Measurements from ENCODE around the gene TINCR.

TINCR gene

GRCh38 chr19:5579286-5579685 is 11.5 kb upstream of the TINCR start:
- H3K27ac Mint-ChIP-seq = no peak overlapping the region
- peaks cover 10% of the 10 kb centered on the region for H3K36me3 Mint-ChIP-seq
- H3K9me3 Mint-ChIP-seq = no peaks in the 10 kb centered on the region
- DNase-seq (ENCODE audit: low spot score in 2 of 2) = no peak
- H3K4me3 Mint-ChIP-seq = no peak overlapping the region
- peaks cover 10% of the 10 kb centered on the region for H3K4me1 Mint-ChIP-seq
- no peak for ATAC-seq

GRCh38 chr19:5578097-5578846 is 10.5 kb upstream of the TINCR start:
- Mint-ChIP-seq H3K36me3 (peaks cover 10% of the 10 kb centered on the region), H3K9me3 (no peaks in the 10 kb centered on the region), H3K4me1 (peaks cover 10% of the 10 kb centered on the region), H3K4me3 (no peak overlapping the region), H3K27ac (no peak overlapping the region)
- ATAC-seq (peak; percentile 79), DNase-seq (ENCODE audit: low spot score in 2 of 2) (peak; percentile 65 to 81)

GRCh38 chr19:5575590-5575989 is 7.8 kb upstream of the TINCR start:
- DNase-seq (ENCODE audit: low spot score in 2 of 2) (no peak), ATAC-seq (no peak)
- Mint-ChIP-seq H3K4me1 (peaks cover 10% of the 10 kb centered on the region), H3K4me3 (no peak overlapping the region), H3K36me3 (no peaks in the 10 kb centered on the region), H3K9me3 (no peaks in the 10 kb centered on the region), H3K27ac (no peak overlapping the region)

- no peaks in the 10 kb centered on the region for H3K9me3 Mint-ChIP-seq
- DNase-seq (ENCODE audit: low spot score in 2 of 2) (no peak), ATAC-seq (no peak)
- no peak overlapping the region for H3K4me3 Mint-ChIP-seq
- H3K27ac Mint-ChIP-seq = no peak overlapping the region
- peaks cover under 1% of the 10 kb centered on the region for H3K4me1 Mint-ChIP-seq
- no peaks in the 10 kb centered on the region for H3K36me3 Mint-ChIP-seq
These were observed 5.0 kb upstream of the TINCR start for GRCh38 chr19:5572556-5573286.

GRCh38 chr19:5571777-5572176 is 4.0 kb upstream of the TINCR start:
- no peak overlapping the region for H3K4me3 Mint-ChIP-seq
- no peaks in the 10 kb centered on the region for H3K4me1 Mint-ChIP-seq
- H3K9me3 Mint-ChIP-seq = no peaks in the 10 kb centered on the region
- ATAC-seq (no peak), DNase-seq (ENCODE audit: low spot score in 2 of 2) (no peak)
- no peaks in the 10 kb centered on the region for H3K36me3 Mint-ChIP-seq
- H3K27ac Mint-ChIP-seq = no peak overlapping the region

GRCh38 chr19:5567970-5568407 is 236 bp upstream of the TINCR start:
- H3K36me3 Mint-ChIP-seq = no peaks in the 10 kb centered on the region
- no peak overlapping the region for H3K27ac Mint-ChIP-seq
- H3K4me1 Mint-ChIP-seq = no peaks in the 10 kb centered on the region
- H3K9me3 Mint-ChIP-seq = no peaks in the 10 kb centered on the region
- H3K4me3 Mint-ChIP-seq = no peak overlapping the region
- ATAC-seq (no peak), DNase-seq (ENCODE audit: low spot score in 2 of 2) (no peak)

- Mint-ChIP-seq H3K9me3 (peaks cover 5% of the 10 kb centered on the region), H3K27ac (no peak overlapping the region), H3K4me1 (no peaks in the 10 kb centered on the region), H3K36me3 (no peaks in the 10 kb centered on the region), H3K4me3 (no peak overlapping the region)
- DNase-seq (ENCODE audit: low spot score in 2 of 2) (no peak), ATAC-seq (no peak)
These were observed 2.8 kb downstream of the TINCR start for GRCh38 chr19:5564930-5565329.

- no peak overlapping the region for H3K27ac Mint-ChIP-seq
- H3K4me1 Mint-ChIP-seq = no peaks in the 10 kb centered on the region
- no peaks in the 10 kb centered on the region for H3K36me3 Mint-ChIP-seq
- DNase-seq (ENCODE audit: low spot score in 2 of 2) (no peak), ATAC-seq (peak; percentile 13)
- no peak overlapping the region for H3K4me3 Mint-ChIP-seq
- peaks cover 5% of the 10 kb centered on the region for H3K9me3 Mint-ChIP-seq
These were observed 3.7 kb downstream of the TINCR start for GRCh38 chr19:5563935-5564612.

- Mint-ChIP-seq H3K36me3 (no peaks in the 10 kb centered on the region), H3K27ac (no peak overlapping the region), H3K9me3 (peaks cover 5% of the 10 kb centered on the region), H3K4me3 (no peak overlapping the region), H3K4me1 (no peaks in the 10 kb centered on the region)
- ATAC-seq = no peak
- DNase-seq (ENCODE audit: low spot score in 2 of 2) = no peak
These were observed 4.7 kb downstream of the TINCR start for GRCh38 chr19:5563008-5563431.

GRCh38 chr19:5562280-5562679 is 5.5 kb downstream of the TINCR start:
- ATAC-seq (no peak), DNase-seq (ENCODE audit: low spot score in 2 of 2) (no peak)
- Mint-ChIP-seq H3K4me3 (no peak overlapping the region), H3K36me3 (no peaks in the 10 kb centered on the region), H3K4me1 (no peaks in the 10 kb centered on the region), H3K27ac (no peak overlapping the region), H3K9me3 (peaks cover 5% of the 10 kb centered on the region)

GRCh38 chr19:5561559-5561958 is 6.2 kb downstream of the TINCR start:
- Mint-ChIP-seq H3K4me3 (no peak overlapping the region), H3K27ac (no peak overlapping the region), H3K36me3 (no peaks in the 10 kb centered on the region), H3K4me1 (no peaks in the 10 kb centered on the region), H3K9me3 (peaks cover 5% of the 10 kb centered on the region)
- no peak for ATAC-seq
- no peak for DNase-seq (ENCODE audit: low spot score in 2 of 2)

GRCh38 chr19:5560156-5560555 is 7.6 kb downstream of the TINCR start:
- Mint-ChIP-seq H3K36me3 (no peaks in the 10 kb centered on the region), H3K27ac (no peak overlapping the region), H3K9me3 (peaks cover 5% of the 10 kb centered on the region), H3K4me3 (no peak overlapping the region), H3K4me1 (no peaks in the 10 kb centered on the region)
- DNase-seq (ENCODE audit: low spot score in 2 of 2) (no peak), ATAC-seq (no peak)

GRCh38 chr19:5559804-5560133 is 8.0 kb downstream of the TINCR start:
- DNase-seq (ENCODE audit: low spot score in 2 of 2) (no peak), ATAC-seq (no peak)
- no peaks in the 10 kb centered on the region for H3K4me1 Mint-ChIP-seq
- peaks cover 5% of the 10 kb centered on the region for H3K9me3 Mint-ChIP-seq
- H3K4me3 Mint-ChIP-seq = no peak overlapping the region
- no peak overlapping the region for H3K27ac Mint-ChIP-seq
- H3K36me3 Mint-ChIP-seq = no peaks in the 10 kb centered on the region

- Mint-ChIP-seq H3K9me3 (peaks cover 5% of the 10 kb centered on the region), H3K27ac (no peak overlapping the region), H3K36me3 (no peaks in the 10 kb centered on the region), H3K4me3 (no peak overlapping the region), H3K4me1 (no peaks in the 10 kb centered on the region)
- DNase-seq (ENCODE audit: low spot score in 2 of 2) (no peak), ATAC-seq (no peak)
These were observed 9.6 kb downstream of the TINCR start for GRCh38 chr19:5558101-5558621.

GRCh38 chr19:5557691-5558090 is 10.1 kb downstream of the TINCR start:
- Mint-ChIP-seq H3K4me1 (no peaks in the 10 kb centered on the region), H3K9me3 (peaks cover 5% of the 10 kb centered on the region), H3K36me3 (no peaks in the 10 kb centered on the region), H3K4me3 (no peak overlapping the region), H3K27ac (no peak overlapping the region)
- ATAC-seq (no peak), DNase-seq (ENCODE audit: low spot score in 2 of 2) (no peak)

All from stimulated activated effector memory CD8-positive, alpha-beta T cell treated with anti-CD3 and anti-CD28 coated beads, Interleukin-12 subunit alpha, Interleukin-12 subunit beta, amount 100 ng/mL, for 72 hours (primary cell).